Fibroblast of peridontal ligament (primary cell): Measurements from ENCODE around the gene PRRT1B.

Source experiments
- DNase-seq: peaks from one replicate; pipeline ENCODE4 v3.0.0-alpha.2; 2010; ENCODE audit errors: extremely low read depth

The PRRT1B gene

GRCh38 chr9:131595696-131596429, 50.5 kb downstream of the PRRT1B start:
- no peak for DNase-seq

- no peak for DNase-seq
These were observed 51.1 kb downstream of the PRRT1B start for GRCh38 chr9:131596430-131596743.

DNA sequence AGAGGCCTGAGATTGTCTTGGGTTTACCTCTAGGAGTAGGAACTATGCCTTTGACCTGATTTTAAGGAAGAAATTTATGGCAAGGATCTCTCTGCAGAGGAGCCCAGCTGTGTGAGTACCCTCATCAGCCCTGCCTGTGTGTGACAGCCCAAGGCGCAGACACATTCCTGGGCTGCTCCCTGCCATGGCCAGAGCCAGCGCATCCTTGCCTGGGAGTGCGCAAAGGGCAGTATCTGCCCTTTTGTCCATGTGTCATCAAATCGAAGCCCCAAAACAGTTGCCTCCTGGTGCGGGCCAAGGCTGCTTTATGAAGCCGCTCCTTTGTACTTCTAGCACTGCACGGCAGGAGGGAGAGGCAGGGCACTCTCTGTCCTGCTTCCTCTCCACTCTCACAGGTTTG, 51.9 kb downstream of the PRRT1B start:
- DNase-seq: no peak

- DNase-seq: no peak
These were observed 52.8 kb downstream of the PRRT1B start for GRCh38 chr9:131598121-131598520.

DNA sequence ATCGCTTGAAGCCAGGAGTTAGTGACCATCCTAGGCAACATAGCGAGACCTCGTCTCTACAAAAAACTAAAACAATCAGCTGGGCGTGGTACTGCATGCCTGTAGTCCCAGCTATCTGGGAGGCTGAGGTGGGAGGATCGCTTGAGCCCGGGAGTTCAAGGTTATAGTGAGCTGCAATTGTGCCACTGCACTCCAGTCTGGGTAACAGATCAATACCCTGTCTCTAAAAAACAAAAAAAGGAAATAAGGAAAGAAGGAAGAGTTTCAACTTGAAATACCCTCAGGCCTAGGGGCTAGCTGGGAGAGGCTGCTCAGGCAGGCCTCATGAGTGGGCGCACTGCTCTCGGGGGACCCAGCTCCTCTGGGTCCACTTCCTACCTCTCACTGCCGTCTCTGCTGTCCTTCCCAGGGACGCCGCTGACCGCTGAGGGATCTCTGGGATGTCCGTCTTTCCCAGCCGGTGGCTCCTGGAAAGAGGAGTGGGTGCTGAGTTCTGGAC, 56.4 kb downstream of the PRRT1B start:
- no peak for DNase-seq

DNA sequence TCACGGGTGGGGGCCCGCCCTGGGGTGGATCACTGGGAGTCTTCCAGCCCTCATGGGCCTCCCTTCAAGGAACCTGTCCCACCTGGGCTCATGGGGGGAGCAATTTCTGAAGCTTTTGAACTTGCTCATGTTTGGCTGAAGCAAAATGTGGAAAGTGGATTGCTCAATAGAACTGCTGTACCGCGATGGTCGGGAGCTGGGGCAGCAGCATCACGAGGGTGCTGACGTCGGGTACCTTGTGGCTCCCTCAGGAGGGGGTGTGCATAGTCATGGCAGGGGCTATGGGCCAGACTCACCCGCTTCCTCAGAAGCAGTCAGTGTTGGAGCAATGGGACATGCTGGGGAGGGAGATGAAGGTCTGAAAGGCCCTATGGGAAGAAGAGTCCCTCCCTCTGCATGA, 57.9 kb downstream of the PRRT1B start:
- DNase-seq: no peak

GRCh38 chr9:131603711-131604439, 58.6 kb downstream of the PRRT1B start:
- no peak for DNase-seq

DNA sequence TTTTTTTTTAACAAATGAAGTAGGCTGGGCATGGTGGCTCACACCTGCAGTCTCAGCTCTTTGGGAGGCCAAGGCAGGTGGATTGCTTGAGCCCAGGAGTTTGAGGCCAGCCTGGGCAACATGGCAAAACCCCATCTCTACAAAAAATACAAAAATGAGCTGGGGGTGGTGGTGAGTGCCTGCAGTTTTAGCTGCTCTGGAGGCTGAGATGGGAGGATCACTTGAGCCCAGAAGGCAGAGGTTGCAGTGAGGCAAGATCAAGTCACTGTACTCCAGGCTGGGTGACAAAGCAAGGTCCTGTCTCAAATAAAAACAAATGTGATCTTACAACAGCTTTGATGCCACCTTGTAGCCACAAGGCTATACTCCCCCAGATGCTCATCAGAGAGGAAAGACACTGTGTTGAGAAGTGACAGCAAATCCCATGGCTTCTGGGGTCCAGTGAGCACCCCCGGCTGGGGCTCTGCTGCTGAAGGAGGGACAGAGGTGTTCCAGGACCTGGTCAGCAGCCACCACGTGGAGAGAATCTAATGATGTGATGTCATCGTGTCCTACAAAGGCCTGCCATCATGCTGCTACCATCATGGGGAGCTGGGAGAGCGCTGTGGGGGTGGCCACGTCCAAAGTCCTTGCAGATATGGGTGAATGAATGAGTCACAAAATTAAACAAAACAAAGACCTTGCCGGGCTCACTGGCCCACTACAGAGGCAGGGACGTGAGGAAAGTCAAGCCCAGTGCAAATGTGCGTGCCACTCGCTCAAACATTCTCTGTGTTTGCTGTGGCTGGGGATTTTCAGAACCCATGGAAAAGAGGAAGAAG, 60.7 kb downstream of the PRRT1B start:
- DNase-seq: no peak

DNA sequence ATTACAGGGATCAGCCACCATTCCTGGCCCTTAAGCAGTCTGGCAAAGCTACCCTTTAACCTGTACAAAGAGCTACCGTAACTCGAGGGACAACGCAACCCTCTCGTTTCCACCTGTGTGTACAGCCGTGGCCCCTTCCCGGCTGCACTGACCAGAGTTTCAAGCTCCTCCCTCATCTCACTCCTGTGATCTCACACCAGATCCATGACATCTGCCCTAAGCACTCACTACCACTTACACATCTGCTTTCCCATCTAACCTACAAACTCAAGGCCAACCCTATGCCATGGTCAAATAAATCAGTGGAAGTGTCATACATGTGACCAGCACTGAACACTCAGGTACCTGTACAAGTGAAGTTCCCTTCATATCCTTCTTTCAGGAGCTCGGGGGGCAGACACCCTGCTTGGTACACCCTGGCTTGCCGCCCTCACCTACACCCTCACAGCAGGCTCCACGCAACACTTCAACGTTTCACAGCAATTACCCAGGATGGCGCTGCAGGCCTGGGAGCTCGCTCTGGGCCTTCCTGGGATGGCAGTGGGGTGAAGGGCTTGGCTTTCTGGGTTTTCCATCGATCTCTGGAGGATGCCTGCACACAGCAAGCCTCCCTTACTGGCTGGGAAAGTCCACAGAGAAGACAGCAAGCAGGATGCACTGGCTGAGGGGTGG, 61.7 kb downstream of the PRRT1B start:
- no peak for DNase-seq

GRCh38 chr9:131607591-131607990, 62.3 kb downstream of the PRRT1B start:
- DNase-seq: no peak

DNA sequence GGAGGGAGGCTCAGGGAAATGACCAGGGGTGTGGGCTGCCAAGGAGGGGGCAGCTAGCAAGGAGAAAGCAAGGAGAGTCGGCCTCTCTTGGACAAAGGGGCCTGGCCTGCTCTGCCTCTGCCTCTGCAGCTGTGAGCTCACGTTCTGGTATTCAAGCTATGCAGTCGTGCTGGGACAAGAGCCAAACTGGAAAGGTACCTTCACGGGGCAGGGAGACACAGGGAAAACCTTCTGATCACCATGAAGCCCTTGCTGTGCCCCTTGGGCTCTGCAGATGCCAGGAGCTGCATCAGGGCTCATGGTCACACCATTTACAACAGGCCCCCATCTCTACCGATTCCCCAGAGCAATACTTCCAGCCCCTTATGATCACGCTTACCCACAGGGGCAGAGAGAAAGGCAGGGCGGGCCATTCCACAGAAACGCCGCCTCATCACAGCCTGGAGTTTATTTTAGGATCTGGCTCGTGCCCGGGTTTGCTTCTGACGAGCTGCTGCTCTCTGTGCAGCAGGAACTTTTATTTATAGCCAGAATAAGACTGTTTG, 63.2 kb downstream of the PRRT1B start:
- peak; percentile 88 for DNase-seq
